GM18519 (cell line): ENCODE measurements around the gene MPHOSPH6.
"Not testable (repeated sequence)": the region's sequence is repeated elsewhere in the genome, so short reads cannot be mapped to it uniquely, and the experiment has no call there.

Source experiments
- ATAC-seq: cut with Tn5 transposase; IDR thresholded peaks from one replicate; pipeline ENCODE4 v1.9.1; 2021; ENCODE audit warnings: mild to moderate bottlenecking, moderate library complexity; ENCODE audit not compliant: unreplicated experiment, low FRiP score

The MPHOSPH6 gene

GRCh38 chr16:82124651-82125050, 45.4 kb downstream of the MPHOSPH6 start:
- no peak for ATAC-seq

- no peak for ATAC-seq
Measured at GRCh38 chr16:82119405-82119804, 50.6 kb downstream of the MPHOSPH6 start.

GRCh38 chr16:82118749-82119148, 51.3 kb downstream of the MPHOSPH6 start:
- no peak for ATAC-seq

DNA sequence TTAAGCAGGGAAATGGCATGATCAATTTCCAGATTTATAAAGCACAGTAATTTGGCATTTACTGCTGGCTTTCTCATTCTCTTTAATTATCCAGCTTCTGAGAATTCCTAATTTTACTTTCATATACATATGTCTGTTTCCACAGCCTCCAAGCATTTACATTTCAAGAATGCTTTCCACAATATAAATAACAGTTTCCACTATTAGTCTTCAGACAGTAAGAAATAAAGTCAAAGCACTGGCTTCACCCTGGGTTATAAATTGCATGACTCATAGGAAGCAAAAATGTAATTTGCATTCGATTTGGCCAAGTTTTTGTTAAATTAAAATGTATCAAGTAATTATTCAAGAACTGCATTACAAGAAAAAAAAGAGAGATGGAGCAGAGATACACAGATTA, 53.5 kb downstream of the MPHOSPH6 start:
- no peak for ATAC-seq

GRCh38 chr16:82113741-82114140, 56.3 kb downstream of the MPHOSPH6 start:
- no peak for ATAC-seq

DNA sequence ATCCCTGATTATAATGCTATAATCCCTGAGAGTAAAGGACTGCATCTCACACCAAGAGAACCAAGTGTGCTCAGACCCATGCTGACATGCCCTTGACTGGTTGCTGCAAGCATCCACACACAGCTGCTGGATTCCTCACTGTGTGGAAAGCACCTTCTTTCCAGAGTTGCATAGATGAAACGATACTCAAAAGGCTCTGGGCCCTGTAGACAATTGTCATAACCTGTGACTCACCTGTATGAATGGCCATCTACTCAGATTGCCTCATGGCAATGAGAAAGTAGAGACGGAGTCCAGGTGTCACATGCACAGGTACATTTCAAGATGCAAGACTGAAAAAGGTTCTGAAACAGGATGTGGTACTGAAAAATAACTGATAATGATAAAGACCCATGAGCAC, 58.1 kb downstream of the MPHOSPH6 start:
- no peak for ATAC-seq

- not testable (repeated sequence) for ATAC-seq
Measured at GRCh38 chr16:82109266-82109665, 60.8 kb downstream of the MPHOSPH6 start.

DNA sequence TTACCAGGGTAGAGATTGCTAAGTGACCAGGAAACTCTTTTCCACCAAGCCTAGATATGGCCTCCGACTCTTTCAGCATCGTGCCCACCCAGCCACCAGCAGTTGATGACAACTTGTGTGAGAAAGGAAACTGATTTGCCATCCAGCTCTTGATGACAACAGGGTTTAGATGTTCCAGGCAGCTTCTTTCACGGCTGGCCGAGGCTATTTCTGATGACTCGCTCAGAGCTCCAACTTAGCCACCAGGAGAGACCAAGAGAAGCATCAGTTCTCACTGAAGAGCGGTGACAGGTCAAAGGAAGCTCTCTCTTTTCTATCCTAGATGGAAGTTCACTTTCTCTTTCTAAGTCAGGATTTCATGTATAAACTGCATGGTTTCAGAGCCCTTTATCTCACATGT, 61.2 kb downstream of the MPHOSPH6 start:
- no peak for ATAC-seq

DNA sequence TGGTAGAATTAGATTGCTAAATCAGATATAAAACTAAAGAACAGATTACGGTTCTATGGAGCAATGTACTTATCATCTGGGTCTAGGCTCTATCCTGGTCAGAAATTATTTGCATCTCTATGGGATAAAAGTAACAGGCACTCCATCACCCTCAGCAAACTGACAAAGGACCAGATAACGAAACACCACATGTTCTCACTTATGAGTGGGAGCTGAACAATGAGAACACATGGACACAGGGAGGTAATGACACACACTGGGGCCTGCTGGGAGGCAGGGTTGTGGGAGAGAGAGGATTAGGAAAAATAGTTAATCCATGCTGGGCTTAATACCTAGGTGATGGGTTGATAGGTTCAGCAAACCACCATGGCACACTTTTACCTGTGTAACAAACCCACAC, 61.9 kb downstream of the MPHOSPH6 start:
- ATAC-seq = no peak

GRCh38 chr16:82105107-82105506, 64.9 kb downstream of the MPHOSPH6 start:
- no peak for ATAC-seq
